CD4-positive, CD25-positive, alpha-beta regulatory T cell (primary cell): ENCODE results near the gene SSBP3. TPM values are rescaled to one million over a fixed set of nuclear protein-coding genes. Genes with fewer than 3 reads are reported as not detected.

ENCODE experiments used
- ATAC-seq, 2 donors: fragments of 150-1000 bp; cut with Tn5 transposase; one replicate each; pipeline ENCODE4 v1.10.0; 2021; ENCODE audit warnings: low read depth in 2 of 2, moderate number of reproducible peaks in 2 of 2, moderate library complexity in 1 of 2
- DNase-seq, 3 donors: peaks; one replicate each; pipeline versions ENCODE4 v3.0.0 to v3.0.0-alpha.2; 2012 to 2022; ENCODE audit warnings: mixed read lengths in 1 of 3
- H3K27ac ChIP-seq: one replicate; pipeline ENCODE4 v1.7.0; 2013; ENCODE audit warnings: mild to moderate bottlenecking, low read length; ENCODE audit not compliant: insufficient read depth, poor library complexity, severe bottlenecking
- H3K27me3 ChIP-seq: one replicate; pipeline ENCODE4 v1.7.0; 2013; ENCODE audit warnings: low read length; ENCODE audit not compliant: control insufficient read depth, insufficient read depth
- H3K36me3 ChIP-seq: one replicate; pipeline ENCODE4 v1.7.0; 2013; ENCODE audit warnings: mild to moderate bottlenecking, low read length, moderate library complexity; ENCODE audit not compliant: control insufficient read depth, insufficient read depth
- H3K4me1 ChIP-seq: 2 replicates; pipeline ENCODE4 v1.7.0; 2013; ENCODE audit warnings: mild to moderate bottlenecking, low read length; ENCODE audit not compliant: insufficient read depth, control insufficient read depth, poor library complexity, severe bottlenecking
- H3K4me3 ChIP-seq: one replicate; pipeline ENCODE4 v1.7.0; 2013; ENCODE audit warnings: low read depth, mild to moderate bottlenecking, low read length, moderate library complexity
- H3K9me3 ChIP-seq, 2 experiments: 1 replicate in 1 of 2; 2 replicates in 1 of 2; pipeline ENCODE4 v1.7.0; 2013; ENCODE audit warnings: low read length in 2 of 2, mild to moderate bottlenecking in 1 of 2, moderate library complexity in 1 of 2; ENCODE audit not compliant: control insufficient read depth in 2 of 2
- H3K27ac Mint-ChIP-seq, 3 donors: one replicate each; pipeline ENCODE4 v1.8.0; 2020 to 2022; ENCODE audit warnings: mild to moderate bottlenecking in 3 of 3, mixed read lengths in 3 of 3, moderate library complexity in 2 of 3
- H3K27me3 Mint-ChIP-seq: one replicate; pipeline ENCODE4 v1.8.0; 2022; ENCODE audit warnings: mild to moderate bottlenecking, mixed read lengths
- H3K36me3 Mint-ChIP-seq: one replicate; pipeline ENCODE4 v1.8.0; 2020; ENCODE audit warnings: mixed read lengths
- H3K4me1 Mint-ChIP-seq, 4 donors: one replicate each; pipeline ENCODE4 v1.8.0; 2020 to 2022; ENCODE audit warnings: mixed read lengths in 4 of 4, mild to moderate bottlenecking in 1 of 4
- H3K4me3 Mint-ChIP-seq, 4 donors: one replicate each; pipeline ENCODE4 v1.8.0; 2020 to 2022; ENCODE audit warnings: mild to moderate bottlenecking in 4 of 4, mixed read lengths in 4 of 4, moderate library complexity in 3 of 4
- H3K9me3 Mint-ChIP-seq, 7 donors: one replicate each; pipeline ENCODE4 v1.8.0; 2020 to 2022; ENCODE audit warnings: mixed read lengths in 7 of 7, mild to moderate bottlenecking in 3 of 7, moderate library complexity in 2 of 7
- polyA plus RNA-seq, 4 donors: library from polyadenylated mRNA; unstranded; fragments of 300-500 nt; fragmentation: Illumina TruSeq; gene quantifications; one replicate each; pipeline ENCODE4 v1.2.3, GENCODE V29; 2021
- total RNA-seq: library from RNA; stranded (reverse); gene quantifications from one replicate; pipeline ENCODE4 v1.2.3, GENCODE V29; 2022

The SSBP3 gene
- total and polyA plus RNA-seq, 5 donors from 2014 or later: 5.4 to 30.6 (median 7.2) TPM

GRCh38 chr1:54384471-54384870, 21.7 kb downstream of the SSBP3 start:
- peaks cover 20% of the 10 kb centered on the region for H3K36me3 Mint-ChIP-seq
- Histone ChIP-seq H3K27me3 (no peaks in the 10 kb centered on the region), H3K27ac (no peak overlapping the region), H3K4me1 (no peaks in the 10 kb centered on the region), H3K36me3 (peaks cover 11% of the 10 kb centered on the region), H3K4me3 (no peak overlapping the region), H3K9me3 (no peaks in the 10 kb centered on the region)
- no peak overlapping the region for H3K4me3 Mint-ChIP-seq
- H3K27ac Mint-ChIP-seq: peak overlapping the region in 2 of 3 donors; percentile 48 to 66
- DNase-seq (no peak), ATAC-seq (no peak)
- peaks cover 0 to 50% (median 7%) of the 10 kb centered on the region in 4 donors for H3K4me1 Mint-ChIP-seq
- no peaks in the 10 kb centered on the region for H3K27me3 Mint-ChIP-seq
- no peaks in the 10 kb centered on the region for H3K9me3 Mint-ChIP-seq

GRCh38 chr1:54381524-54381923, 24.7 kb downstream of the SSBP3 start:
- ATAC-seq: no peak
- H3K4me1 Mint-ChIP-seq: peaks cover 4 to 56% (median 17%) of the 10 kb centered on the region in 4 donors
- H3K27me3 ChIP-seq: no peaks in the 10 kb centered on the region
- H3K36me3 ChIP-seq: peaks cover 11% of the 10 kb centered on the region
- peaks cover 17% of the 10 kb centered on the region for H3K36me3 Mint-ChIP-seq
- no peak overlapping the region for H3K4me3 ChIP-seq
- H3K4me1 ChIP-seq: peaks cover 11% of the 10 kb centered on the region
- H3K27me3 Mint-ChIP-seq: no peaks in the 10 kb centered on the region
- peak overlapping the region in 1 of 3 donors; percentile 75 for H3K27ac Mint-ChIP-seq
- no peaks in the 10 kb centered on the region for H3K9me3 ChIP-seq
- no peak for DNase-seq
- H3K9me3 Mint-ChIP-seq: no peaks in the 10 kb centered on the region
- no peak overlapping the region for H3K27ac ChIP-seq
- H3K4me3 Mint-ChIP-seq: no peak overlapping the region

- DNase-seq: no peak
- Mint-ChIP-seq H3K36me3 (peaks cover 19% of the 10 kb centered on the region), H3K4me1 (peaks cover 4 to 57% (median 22%) of the 10 kb centered on the region in 4 donors), H3K27me3 (no peaks in the 10 kb centered on the region), H3K27ac (no peak overlapping the region), H3K4me3 (peak overlapping the region in 1 of 4 donors; percentile 9), H3K9me3 (no peaks in the 10 kb centered on the region)
- Histone ChIP-seq H3K36me3 (peaks cover 11% of the 10 kb centered on the region), H3K27me3 (no peaks in the 10 kb centered on the region), H3K4me3 (no peak overlapping the region), H3K27ac (no peak overlapping the region), H3K4me1 (peaks cover 19% of the 10 kb centered on the region), H3K9me3 (no peaks in the 10 kb centered on the region)
- peak in 1 of 2 donors; percentile 14 for ATAC-seq
Measured at GRCh38 chr1:54380290-54380882, 25.8 kb downstream of the SSBP3 start.

GRCh38 chr1:54379555-54380289, 26.5 kb downstream of the SSBP3 start:
- peaks cover 15% of the 10 kb centered on the region for H3K36me3 Mint-ChIP-seq
- no peak for DNase-seq
- Histone ChIP-seq H3K4me1 (peaks cover 19% of the 10 kb centered on the region), H3K27me3 (no peaks in the 10 kb centered on the region), H3K27ac (no peak overlapping the region), H3K36me3 (peaks cover 11% of the 10 kb centered on the region), H3K4me3 (no peak overlapping the region), H3K9me3 (no peaks in the 10 kb centered on the region)
- peaks cover 4 to 56% (median 21%) of the 10 kb centered on the region in 4 donors for H3K4me1 Mint-ChIP-seq
- no peak for ATAC-seq
- H3K27me3 Mint-ChIP-seq: no peaks in the 10 kb centered on the region
- no peaks in the 10 kb centered on the region for H3K9me3 Mint-ChIP-seq
- peak overlapping the region in 1 of 4 donors; percentile 9 for H3K4me3 Mint-ChIP-seq
- H3K27ac Mint-ChIP-seq: no peak overlapping the region

GRCh38 chr1:54378874-54379554, 27.2 kb downstream of the SSBP3 start:
- Mint-ChIP-seq H3K36me3 (peaks cover 17% of the 10 kb centered on the region), H3K9me3 (no peaks in the 10 kb centered on the region), H3K27ac (peak overlapping the region in 1 of 3 donors; percentile 58), H3K27me3 (no peaks in the 10 kb centered on the region), H3K4me3 (no peak overlapping the region), H3K4me1 (peaks cover 4 to 59% (median 24%) of the 10 kb centered on the region in 4 donors)
- no peak overlapping the region for H3K4me3 ChIP-seq
- H3K4me1 ChIP-seq: peaks cover 19% of the 10 kb centered on the region
- no peaks in the 10 kb centered on the region for H3K27me3 ChIP-seq
- no peak for ATAC-seq
- no peak for DNase-seq
- H3K27ac ChIP-seq: no peak overlapping the region
- no peaks in the 10 kb centered on the region for H3K9me3 ChIP-seq
- peaks cover 11% of the 10 kb centered on the region for H3K36me3 ChIP-seq

- DNase-seq (no peak), ATAC-seq (no peak)
- H3K27ac ChIP-seq: no peak overlapping the region
- peak overlapping the region in 2 of 3 donors; percentile 42 to 58 for H3K27ac Mint-ChIP-seq
- peaks cover 4 to 64% (median 24%) of the 10 kb centered on the region in 4 donors for H3K4me1 Mint-ChIP-seq
- H3K27me3 ChIP-seq: no peaks in the 10 kb centered on the region
- H3K36me3 ChIP-seq: peaks cover 11% of the 10 kb centered on the region
- no peaks in the 10 kb centered on the region for H3K27me3 Mint-ChIP-seq
- H3K4me1 ChIP-seq: peaks cover 19% of the 10 kb centered on the region
- H3K9me3 Mint-ChIP-seq: no peaks in the 10 kb centered on the region
- H3K36me3 Mint-ChIP-seq: peaks cover 17% of the 10 kb centered on the region
- H3K4me3 Mint-ChIP-seq: no peak overlapping the region
- no peak overlapping the region for H3K4me3 ChIP-seq
- H3K9me3 ChIP-seq: no peaks in the 10 kb centered on the region
Measured at GRCh38 chr1:54378157-54378873, 27.9 kb downstream of the SSBP3 start.

- Histone ChIP-seq H3K27ac (no peak overlapping the region), H3K4me3 (no peak overlapping the region), H3K27me3 (no peaks in the 10 kb centered on the region), H3K9me3 (no peaks in the 10 kb centered on the region), H3K36me3 (peaks cover 11% of the 10 kb centered on the region), H3K4me1 (peaks cover 19% of the 10 kb centered on the region)
- Mint-ChIP-seq H3K9me3 (no peaks in the 10 kb centered on the region), H3K27me3 (no peaks in the 10 kb centered on the region), H3K27ac (peak overlapping the region in 2 of 3 donors; percentile 46 to 58), H3K4me3 (peak overlapping the region in 1 of 4 donors; percentile 51), H3K4me1 (peaks cover 4 to 73% (median 26%) of the 10 kb centered on the region in 4 donors), H3K36me3 (peaks cover 21% of the 10 kb centered on the region)
- ATAC-seq (no peak), DNase-seq (peak in 1 of 3 donors; percentile 30)
Measured at GRCh38 chr1:54377040-54377691, 29.0 kb downstream of the SSBP3 start.
